ENCODE data around the gene EGR4. TPM values are rescaled to one million over a fixed set of nuclear protein-coding genes. Genes with fewer than 3 reads are reported as not detected.

Gene EGR4
- total and polyA plus RNA-seq, 10 donors, result 0.02 to 0.03 TPM; not detected in 8

DNA sequence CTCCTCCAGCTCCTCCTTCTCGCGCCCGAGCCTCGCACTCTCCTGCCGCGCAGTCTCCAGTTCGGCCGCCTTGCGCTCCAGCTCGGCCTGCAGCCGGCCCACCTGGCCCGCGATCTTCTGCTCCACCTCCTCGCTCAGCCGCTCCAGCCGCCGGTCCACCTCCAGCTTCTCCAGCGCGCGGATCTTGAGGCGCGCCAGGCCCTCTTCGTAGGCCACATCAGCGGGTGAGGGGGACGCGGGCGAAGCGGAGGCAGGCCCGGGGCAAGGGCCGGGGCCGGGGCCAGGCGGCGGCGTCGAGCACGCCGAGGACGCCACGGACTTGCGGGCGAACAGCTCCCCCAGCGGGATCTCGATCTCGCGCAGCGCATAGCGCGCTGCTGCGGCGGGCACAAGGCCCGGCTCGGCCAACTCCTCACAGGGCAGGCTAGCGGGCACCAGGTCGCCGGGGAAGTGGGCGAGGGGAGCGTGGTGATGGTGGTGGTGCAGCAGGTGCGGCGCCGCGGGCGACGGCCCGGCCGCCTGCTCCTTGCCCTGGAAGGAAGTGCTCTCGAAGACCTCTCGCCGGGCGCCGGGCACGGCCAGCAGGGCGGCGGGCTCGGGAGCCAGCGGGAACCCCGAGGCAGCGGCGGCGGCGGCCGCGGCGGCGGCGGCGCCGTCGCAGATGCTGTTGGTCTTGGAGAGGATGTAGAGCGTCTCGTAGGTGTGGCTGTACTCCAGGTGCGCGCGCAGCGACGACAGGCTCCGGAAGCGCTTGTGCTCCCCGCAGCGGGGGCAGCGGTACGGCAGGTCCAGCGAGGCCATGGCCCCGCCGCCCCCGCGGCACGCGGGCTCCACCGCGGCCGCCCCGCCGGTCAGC, 24.3 kb downstream of the EGR4 start:
- intact Hi-C loops (cut with DNase I; ENCODE audit: low total_unique reads), result no loop called here
- Histone ChIP-seq H3K27ac (peak overlapping the region in 3 of 8 donors; percentile 40 to 60 (median 54)), H3K27me3 (replicated peaks in 1 of 7) (peaks cover 0 to 26% (median 0%) of the 10 kb centered on the region in 7 donors), H3K4me1 (peaks cover 0 to 16% (median 7%) of the 10 kb centered on the region in 6 donors), H3K4me3 (peak overlapping the region in 7 of 8 donors; percentile 17 to 61 (median 23)), H3K9me3 (no peaks in the 10 kb centered on the region), H3K36me3 (peaks cover 0 to 48% (median 3%) of the 10 kb centered on the region in 6 donors)
- peak; percentile 89 for DNase-seq
- TF ChIP-seq CTCF (IDR thresholded peaks at IDR 0.05 in 8 of 11, conservative IDR thresholded peaks at IDR 0.05 in 3 of 11) (peak in 2 of 11 experiments; percentile 26 to 30), POLR2A (IDR thresholded peaks at IDR 0.05) (no peak), POLR2AphosphoS5 (IDR thresholded peaks at IDR 0.05) (peak in 1 of 3 donors; percentile 35)
- WGBS, 5 donors, result 26 to 64% (median 34%) methylated on average over 64 to 113 of the region's 113 CpGs

GRCh38 chr2:73268366-73268829, 24.9 kb downstream of the EGR4 start:
- TF ChIP-seq POLR2AphosphoS5 (IDR thresholded peaks at IDR 0.05) (no peak), CTCF (IDR thresholded peaks at IDR 0.05 in 8 of 11, conservative IDR thresholded peaks at IDR 0.05 in 3 of 11) (no peak), POLR2A (IDR thresholded peaks at IDR 0.05) (no peak)
- Histone ChIP-seq H3K4me3 (peak overlapping the region in 3 of 8 donors; percentile 20 to 61 (median 30)), H3K36me3 (peaks cover 0 to 54% (median 6%) of the 10 kb centered on the region in 6 donors), H3K9me3 (no peaks in the 10 kb centered on the region), H3K27me3 (replicated peaks in 1 of 7) (peaks cover 0 to 26% (median 0%) of the 10 kb centered on the region in 7 donors), H3K4me1 (peaks cover 0 to 16% (median 7%) of the 10 kb centered on the region in 6 donors), H3K27ac (no peak overlapping the region)
- 61 to 96% (median 76%) methylated on average over 13 to 14 of the region's 14 CpGs for WGBS, 5 donors
- intact Hi-C loops (cut with DNase I; ENCODE audit: low total_unique reads), result no loop called here
- no peak for DNase-seq

- TF ChIP-seq CTCF (IDR thresholded peaks at IDR 0.05 in 8 of 11, conservative IDR thresholded peaks at IDR 0.05 in 3 of 11) (no peak), POLR2A (IDR thresholded peaks at IDR 0.05) (no peak), POLR2AphosphoS5 (IDR thresholded peaks at IDR 0.05) (no peak)
- Histone ChIP-seq H3K27ac (no peak overlapping the region), H3K27me3 (replicated peaks in 1 of 7) (peaks cover 0 to 26% (median 0%) of the 10 kb centered on the region in 7 donors), H3K4me1 (peaks cover 0 to 16% (median 7%) of the 10 kb centered on the region in 6 donors), H3K4me3 (no peak overlapping the region), H3K36me3 (peaks cover 0 to 60% (median 9%) of the 10 kb centered on the region in 6 donors), H3K9me3 (no peaks in the 10 kb centered on the region)
- intact Hi-C loops (cut with DNase I; ENCODE audit: low total_unique reads), result no loop called here
- WGBS, 5 donors, result 97 to 99% (median 98%) methylated on average over 4 of the region's 4 CpGs
- DNase-seq, result no peak
Observed at GRCh38 chr2:73267008-73267407, 26.3 kb downstream of the EGR4 start.
